A673 (cell line): ENCODE data around the gene KCNK17.

ENCODE experiments used
- EZH2 ChIP-seq: fragments of 200-600 bp; sonication (generic); IDR thresholded peaks from 2 replicates; pipeline ENCODE4 v1.6.1; 2017; ENCODE audit warnings: borderline replicate concordance, low read depth, mild to moderate bottlenecking, mixed read lengths, antibody characterized with exemption, low read length; ENCODE audit not compliant: poor library complexity, severe bottlenecking
- TF ChIP-seq, protein P1 (sequence below): fragments of 300-800, 200-600 bp; sonication (generic); conservative IDR thresholded peaks from 2 replicates; pipeline ENCODE4 v1.5.1; 2017; ENCODE audit warnings: low read depth, mild to moderate bottlenecking, antibody characterized with exemption, low read length, moderate library complexity, mixed read lengths

- TF ChIP-seq, protein P1, sequence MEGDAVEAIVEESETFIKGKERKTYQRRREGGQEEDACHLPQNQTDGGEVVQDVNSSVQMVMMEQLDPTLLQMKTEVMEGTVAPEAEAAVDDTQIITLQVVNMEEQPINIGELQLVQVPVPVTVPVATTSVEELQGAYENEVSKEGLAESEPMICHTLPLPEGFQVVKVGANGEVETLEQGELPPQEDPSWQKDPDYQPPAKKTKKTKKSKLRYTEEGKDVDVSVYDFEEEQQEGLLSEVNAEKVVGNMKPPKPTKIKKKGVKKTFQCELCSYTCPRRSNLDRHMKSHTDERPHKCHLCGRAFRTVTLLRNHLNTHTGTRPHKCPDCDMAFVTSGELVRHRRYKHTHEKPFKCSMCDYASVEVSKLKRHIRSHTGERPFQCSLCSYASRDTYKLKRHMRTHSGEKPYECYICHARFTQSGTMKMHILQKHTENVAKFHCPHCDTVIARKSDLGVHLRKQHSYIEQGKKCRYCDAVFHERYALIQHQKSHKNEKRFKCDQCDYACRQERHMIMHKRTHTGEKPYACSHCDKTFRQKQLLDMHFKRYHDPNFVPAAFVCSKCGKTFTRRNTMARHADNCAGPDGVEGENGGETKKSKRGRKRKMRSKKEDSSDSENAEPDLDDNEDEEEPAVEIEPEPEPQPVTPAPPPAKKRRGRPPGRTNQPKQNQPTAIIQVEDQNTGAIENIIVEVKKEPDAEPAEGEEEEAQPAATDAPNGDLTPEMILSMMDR = no peak
- TF ChIP-seq EZH2 = no peak
These were observed 3.0 kb upstream of the KCNK17 start for GRCh38 chr6:39317256-39317655.
